MCF 10A (cell line): ENCODE results near the gene SPATA4. TPM values are rescaled to one million over a fixed set of nuclear protein-coding genes. Genes with fewer than 3 reads are reported as not detected.

Experiments
- BruUV-seq: library from RNA; stranded (reverse); fragments of 400-500 nt; replicated peaks from 2 replicates; lab custom pipeline; 2021; lab: Mats Ljungman, UMichigan
- CTCF ChIA-PET: fragments of 300-600 bp; sonication (Branson Sonifier 250); formaldehyde crosslinking; extraction: SDS; loops from one replicate; lab custom pipeline; 2021; ENCODE audit warnings: antibody characterized with exemption, inconsistent platforms; lab: Yijun Ruan, JAX
- POLR2A ChIA-PET: fragments of 300-600, 350-650 bp; sonication (Branson Sonifier 250); formaldehyde crosslinking; extraction: SDS; loops from one replicate; lab custom pipeline; 2020; ENCODE audit warnings: antibody characterized with exemption, inconsistent platforms; lab: Yijun Ruan, JAX
- DNase-seq: peaks from one replicate; pipeline ENCODE4 v3.0.0-alpha.2; 2018; ENCODE audit not compliant: unreplicated experiment
- H3K27ac Mint-ChIP-seq: one replicate; pipeline ENCODE4 v1.8.0; 2022; ENCODE audit warnings: mild to moderate bottlenecking, low read depth, mixed read lengths; ENCODE audit not compliant: unreplicated experiment
- H3K27me3 Mint-ChIP-seq: one replicate; pipeline ENCODE4 v1.8.0; 2022; ENCODE audit warnings: mixed read lengths; ENCODE audit not compliant: insufficient read depth, unreplicated experiment
- H3K36me3 Mint-ChIP-seq: one replicate; pipeline ENCODE4 v1.8.0; 2022; ENCODE audit warnings: mild to moderate bottlenecking, moderate library complexity, mixed read lengths; ENCODE audit not compliant: insufficient read depth, unreplicated experiment
- H3K4me1 Mint-ChIP-seq: one replicate; pipeline ENCODE4 v1.8.0; 2022; ENCODE audit warnings: mixed read lengths; ENCODE audit not compliant: insufficient read depth, unreplicated experiment
- H3K4me3 Mint-ChIP-seq: one replicate; pipeline ENCODE4 v1.8.0; 2022; ENCODE audit warnings: mild to moderate bottlenecking, moderate library complexity, mixed read lengths; ENCODE audit not compliant: unreplicated experiment
- H3K9me3 Mint-ChIP-seq: one replicate; pipeline ENCODE4 v1.8.0; 2022; ENCODE audit warnings: mixed read lengths; ENCODE audit not compliant: unreplicated experiment
- intact Hi-C: fragments of 100-400 bp; cut with micrococcal nuclease; formaldehyde crosslinking; loops from 2 replicates; pipeline ENCODE4 v1.14.1; 2022
- total RNA-seq: library from RNA; stranded (reverse); gene quantifications from 2 replicates; pipeline ENCODE4 v1.2.3, GENCODE V29; 2022
- TF ChIP-seq, protein P1 (sequence below): fragments of 200-600 bp; IDR thresholded peaks from one replicate; pipeline ENCODE4 v1.8.0; 2022; ENCODE audit warnings: antibody characterized with exemption, mild to moderate bottlenecking; ENCODE audit not compliant: unreplicated experiment

The SPATA4 gene
- total RNA-seq, 1 experiment from 2014 or later = 0.21 TPM

DNA sequence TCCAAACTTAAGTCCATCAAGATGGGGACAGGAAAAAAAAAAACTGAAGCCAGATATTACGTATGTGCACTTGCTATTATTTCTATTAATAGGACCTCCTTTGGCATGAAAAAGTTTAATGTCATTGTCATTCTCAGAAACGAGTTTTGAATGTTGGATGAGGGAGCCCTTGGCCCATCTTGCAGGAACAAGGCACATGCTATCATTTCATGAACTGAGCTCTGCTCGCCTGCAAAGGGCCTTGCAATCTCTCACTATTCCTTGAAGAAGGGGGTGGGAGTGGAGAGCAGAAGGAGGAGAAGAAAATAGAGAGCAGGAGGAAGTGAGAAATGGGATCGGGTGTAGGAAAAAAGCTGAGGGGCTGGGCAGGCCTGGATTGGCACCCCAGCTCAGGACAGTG, 34.3 kb upstream of the SPATA4 start:
- Mint-ChIP-seq H3K4me3 (no peak overlapping the region), H3K27me3 (no peaks in the 10 kb centered on the region), H3K9me3 (no peaks in the 10 kb centered on the region), H3K27ac (no peak overlapping the region), H3K4me1 (no peaks in the 10 kb centered on the region), H3K36me3 (no peaks in the 10 kb centered on the region)
- intact Hi-C loops = no loop called here
- TF ChIP-seq, protein P1, sequence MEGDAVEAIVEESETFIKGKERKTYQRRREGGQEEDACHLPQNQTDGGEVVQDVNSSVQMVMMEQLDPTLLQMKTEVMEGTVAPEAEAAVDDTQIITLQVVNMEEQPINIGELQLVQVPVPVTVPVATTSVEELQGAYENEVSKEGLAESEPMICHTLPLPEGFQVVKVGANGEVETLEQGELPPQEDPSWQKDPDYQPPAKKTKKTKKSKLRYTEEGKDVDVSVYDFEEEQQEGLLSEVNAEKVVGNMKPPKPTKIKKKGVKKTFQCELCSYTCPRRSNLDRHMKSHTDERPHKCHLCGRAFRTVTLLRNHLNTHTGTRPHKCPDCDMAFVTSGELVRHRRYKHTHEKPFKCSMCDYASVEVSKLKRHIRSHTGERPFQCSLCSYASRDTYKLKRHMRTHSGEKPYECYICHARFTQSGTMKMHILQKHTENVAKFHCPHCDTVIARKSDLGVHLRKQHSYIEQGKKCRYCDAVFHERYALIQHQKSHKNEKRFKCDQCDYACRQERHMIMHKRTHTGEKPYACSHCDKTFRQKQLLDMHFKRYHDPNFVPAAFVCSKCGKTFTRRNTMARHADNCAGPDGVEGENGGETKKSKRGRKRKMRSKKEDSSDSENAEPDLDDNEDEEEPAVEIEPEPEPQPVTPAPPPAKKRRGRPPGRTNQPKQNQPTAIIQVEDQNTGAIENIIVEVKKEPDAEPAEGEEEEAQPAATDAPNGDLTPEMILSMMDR = no peak
- POLR2A ChIA-PET = no interaction called here
- no peak for DNase-seq
- no TSS peak for BruUV-seq
- CTCF ChIA-PET = no interaction called here

DNA sequence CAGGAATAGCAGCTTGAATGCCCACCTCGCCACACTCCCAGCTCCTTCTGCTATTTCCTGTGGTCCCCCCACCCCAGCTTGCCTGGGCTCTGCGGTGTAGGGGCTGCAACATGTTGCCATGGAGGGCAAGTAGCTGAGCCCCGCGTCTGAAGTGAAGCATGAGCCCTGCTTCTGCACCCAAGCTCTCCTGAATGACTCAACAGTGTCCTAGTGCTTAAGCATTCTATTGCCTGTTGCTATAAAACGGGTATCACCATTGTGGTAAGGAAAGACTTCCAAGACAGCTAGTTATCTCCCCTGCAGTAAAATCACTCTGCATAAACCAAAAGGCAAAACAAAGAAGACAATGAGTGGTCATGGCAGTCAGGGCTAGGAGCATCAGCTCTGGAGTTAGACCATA, 31.4 kb upstream of the SPATA4 start:
- POLR2A ChIA-PET = interaction anchor here (0.8 kb wide), 1 partner anchor 31 kb away, joined by 4 read pairs; the partner anchor contains the start of gene SPATA4
- Mint-ChIP-seq H3K4me1 (no peaks in the 10 kb centered on the region), H3K9me3 (no peaks in the 10 kb centered on the region), H3K27ac (no peak overlapping the region), H3K36me3 (no peaks in the 10 kb centered on the region), H3K4me3 (no peak overlapping the region), H3K27me3 (no peaks in the 10 kb centered on the region)
- DNase-seq = no peak
- TF ChIP-seq, protein P1 = no peak
- no TSS peak for BruUV-seq
- CTCF ChIA-PET = interaction anchor here (0.6 to 0.7 kb wide), 2 partner anchors 11 to 12 kb away, joined by 3 read pairs; no protein-coding TSS in a partner anchor
- intact Hi-C loops = no loop called here

DNA sequence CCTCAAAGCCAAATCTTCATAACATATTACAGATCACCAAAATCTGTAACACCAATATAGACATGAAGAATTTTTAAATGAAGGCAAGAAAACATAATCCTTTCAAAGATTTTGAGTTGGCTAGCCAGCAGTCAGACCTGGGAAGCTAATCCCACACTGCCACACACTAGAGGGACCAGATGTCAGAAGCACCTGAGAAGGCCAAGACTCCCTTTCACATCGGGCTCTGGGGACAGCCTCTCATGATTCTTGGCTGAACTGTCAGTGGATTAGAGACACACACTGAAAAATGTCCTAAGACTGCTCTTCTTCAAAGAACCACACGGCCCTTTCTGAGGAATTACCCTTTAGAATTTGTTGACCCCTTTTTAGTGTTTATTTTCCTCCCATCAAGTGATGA, 28.2 kb upstream of the SPATA4 start:
- no peak for DNase-seq
- H3K27ac Mint-ChIP-seq = no peak overlapping the region
- ChIA-PET CTCF (no interaction called here), POLR2A (no interaction called here)
- H3K9me3 Mint-ChIP-seq = no peaks in the 10 kb centered on the region
- no peaks in the 10 kb centered on the region for H3K4me1 Mint-ChIP-seq
- TF ChIP-seq, protein P1 = no peak
- H3K4me3 Mint-ChIP-seq = no peak overlapping the region
- no TSS peak for BruUV-seq
- no peaks in the 10 kb centered on the region for H3K36me3 Mint-ChIP-seq
- intact Hi-C loops = no loop called here
- H3K27me3 Mint-ChIP-seq = no peaks in the 10 kb centered on the region

DNA sequence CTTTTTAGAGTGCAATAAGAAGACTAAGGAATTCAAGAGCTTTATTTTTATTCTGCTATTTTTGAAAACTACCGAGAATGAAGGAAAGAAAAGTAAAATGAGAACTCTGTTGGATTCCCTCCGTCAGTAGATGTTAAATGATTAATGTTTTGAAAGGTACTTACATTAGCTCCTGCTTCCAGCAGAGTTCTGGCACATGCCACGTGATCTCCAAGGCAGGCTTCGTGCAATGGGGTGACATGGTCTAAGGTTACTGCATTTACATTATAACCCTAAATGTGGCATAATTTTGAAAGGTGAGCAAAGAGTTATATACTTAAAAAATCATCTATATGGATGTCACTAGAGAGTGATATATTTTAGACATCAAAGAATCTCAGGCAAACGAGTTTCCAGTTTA, 26.8 kb upstream of the SPATA4 start:
- CTCF ChIA-PET = no interaction called here
- intact Hi-C loops = no loop called here
- Mint-ChIP-seq H3K27ac (no peak overlapping the region), H3K4me1 (no peaks in the 10 kb centered on the region), H3K36me3 (no peaks in the 10 kb centered on the region), H3K9me3 (no peaks in the 10 kb centered on the region), H3K4me3 (no peak overlapping the region), H3K27me3 (no peaks in the 10 kb centered on the region)
- POLR2A ChIA-PET = no interaction called here
- TF ChIP-seq, protein P1 = no peak
- no peak for DNase-seq
- no TSS peak for BruUV-seq
